Ectodermal cell (in vitro differentiated cells): Measurements from ENCODE around the gene FRS3.

Source experiments
- H3K27ac ChIP-seq: 2 replicates; pipeline ENCODE4 v1.7.0; 2013; ENCODE audit warnings: mild to moderate bottlenecking, low read depth, low read length; ENCODE audit not compliant: insufficient read depth, poor library complexity, severe bottlenecking
- H3K27me3 ChIP-seq: 2 replicates; pipeline ENCODE4 v1.7.0; 2013; ENCODE audit warnings: mild to moderate bottlenecking, low read length; ENCODE audit not compliant: insufficient read depth, control insufficient read depth, poor library complexity, severe bottlenecking
- H3K36me3 ChIP-seq: one replicate; pipeline ENCODE4 v1.7.0; 2013; ENCODE audit warnings: low read length; ENCODE audit not compliant: control insufficient read depth, insufficient read depth
- H3K4me1 ChIP-seq: one replicate; pipeline ENCODE4 v1.7.0; 2013; ENCODE audit warnings: low read length; ENCODE audit not compliant: control insufficient read depth, insufficient read depth
- H3K4me3 ChIP-seq: 2 replicates; pipeline ENCODE4 v1.7.0; 2013; ENCODE audit warnings: low read depth, low read length, control low read depth; ENCODE audit not compliant: insufficient read depth
- H3K9me3 ChIP-seq: 2 replicates; pipeline ENCODE4 v1.7.0; 2013; ENCODE audit warnings: mild to moderate bottlenecking, low read length, moderate library complexity; ENCODE audit not compliant: control insufficient read depth
- WGBS, 2 experiments: methylation state at CpG; one replicate each; pipeline ENCODE4 v1.1.7; 2013; ENCODE audit warnings: missing lambda C conversion rate in 2 of 2; 5-methylcytosine and 5-hydroxymethylcytosine counted together

The FRS3 gene

DNA sequence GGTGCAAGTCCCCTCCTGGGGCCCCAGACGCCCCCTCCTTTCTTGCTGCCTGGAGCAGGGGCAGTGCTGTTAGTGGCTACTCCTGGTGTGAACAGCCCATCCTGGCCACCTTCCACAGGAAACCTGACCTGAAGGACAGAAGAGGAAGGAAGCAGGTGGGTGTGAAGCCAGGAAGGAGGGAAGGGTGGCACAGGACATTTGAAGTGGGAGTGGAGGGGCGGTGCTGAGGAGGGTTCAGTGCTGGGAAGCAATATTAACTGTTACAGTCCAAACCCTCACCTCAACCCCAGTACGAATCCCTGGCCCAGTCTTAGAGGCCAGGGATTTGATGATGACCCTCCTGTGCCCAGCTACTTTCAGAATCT lies 1.6 kb upstream of the FRS3 start:
- Histone ChIP-seq H3K27me3 (peaks cover 27% of the 10 kb centered on the region), H3K4me3 (peak overlapping the region; percentile 70), H3K36me3 (no peaks in the 10 kb centered on the region), H3K27ac (no peak overlapping the region), H3K9me3 (no peaks in the 10 kb centered on the region), H3K4me1 (peaks cover 11% of the 10 kb centered on the region)
- WGBS, 2 experiments: 66 to 69% methylated on average over 3 of the region's 3 CpGs

DNA sequence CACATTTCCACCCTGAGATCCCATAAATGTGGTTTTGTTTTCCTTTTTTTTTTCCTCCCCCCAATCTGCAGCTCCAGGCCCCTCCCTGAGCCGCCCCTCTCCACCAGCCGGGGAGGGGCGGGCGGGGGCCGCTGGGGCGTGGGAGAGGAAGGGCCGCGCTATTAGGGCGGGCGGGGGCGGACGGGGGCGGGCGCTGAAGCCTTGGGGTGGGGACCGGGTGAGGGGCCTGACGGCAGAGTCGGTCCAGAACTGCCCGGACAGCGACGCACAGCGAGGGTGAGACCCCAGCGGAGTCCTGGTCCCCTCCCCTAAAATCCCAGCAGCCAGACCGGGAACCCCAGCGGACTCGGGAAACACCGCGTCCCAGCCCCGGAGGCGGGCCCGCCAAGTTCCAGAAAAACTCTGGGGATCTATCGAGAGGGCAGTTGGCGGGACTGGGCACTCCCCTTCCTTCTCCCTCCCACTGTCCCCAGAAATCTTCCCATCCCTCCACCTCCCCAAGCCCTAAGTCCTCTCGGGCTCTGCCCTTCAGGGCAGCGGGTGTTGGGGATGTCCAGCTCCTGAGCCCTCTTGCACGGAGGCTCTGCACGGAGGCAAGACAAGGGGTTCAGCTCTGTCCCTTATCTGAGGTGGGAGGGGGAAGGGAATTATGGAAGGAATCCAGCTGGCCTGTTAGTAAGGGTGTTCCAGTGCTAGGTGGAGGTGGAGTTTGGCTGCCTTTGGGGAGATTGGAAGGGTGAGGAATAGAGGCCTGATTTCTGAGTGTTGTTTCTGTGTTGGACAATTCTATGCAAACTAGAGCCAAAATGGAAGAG lies 1.1 kb upstream of the FRS3 start, which contains the start of gene PRICKLE4:
PRICKLE4 (plus strand) TSS at position 232 of the 815 bp plus-strand sequence. CDS start 2,692 bp downstream, outside the sequence.
- Histone ChIP-seq H3K27ac (no peak within 1 kb of the TSS), H3K4me1 (peaks cover 11% of the 10 kb centered on the region), H3K27me3 (peaks cover 22% of the 10 kb centered on the region), H3K4me3 (peak within 1 kb of the TSS; percentile 70), H3K36me3 (no peaks in the 10 kb centered on the region), H3K9me3 (no peaks in the 10 kb centered on the region)
- 1% methylated on average over 34 to 36 of the region's 36 CpGs for WGBS, 2 experiments

DNA sequence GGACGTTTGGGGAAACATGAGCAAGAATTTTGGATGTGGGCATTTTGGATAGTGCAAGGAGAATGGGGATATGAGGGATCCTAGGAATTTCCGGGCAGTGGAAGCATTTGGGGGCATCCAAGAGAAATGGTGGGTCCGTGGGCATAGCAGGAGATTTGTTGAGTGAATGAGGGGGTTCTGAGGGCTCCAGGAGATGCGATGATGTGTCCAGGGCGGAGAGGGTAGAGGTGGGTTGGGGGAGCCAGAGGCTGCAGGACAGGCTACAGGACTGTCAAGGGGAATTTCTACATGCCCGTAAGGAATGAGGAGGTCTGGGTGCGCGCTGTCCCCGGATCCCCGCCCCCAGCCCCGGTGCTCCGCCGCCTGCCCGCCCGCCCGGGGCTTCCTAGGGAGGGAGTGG lies 364 bp downstream of the FRS3 start:
- no peak overlapping the region for H3K27ac ChIP-seq
- no peaks in the 10 kb centered on the region for H3K9me3 ChIP-seq
- peaks cover 14% of the 10 kb centered on the region for H3K27me3 ChIP-seq
- 2% methylated on average over 16 of the region's 16 CpGs for WGBS, 2 experiments
- H3K4me3 ChIP-seq: peak overlapping the region; percentile 70
- H3K36me3 ChIP-seq: peaks cover 11% of the 10 kb centered on the region
- peaks cover 11% of the 10 kb centered on the region for H3K4me1 ChIP-seq

DNA sequence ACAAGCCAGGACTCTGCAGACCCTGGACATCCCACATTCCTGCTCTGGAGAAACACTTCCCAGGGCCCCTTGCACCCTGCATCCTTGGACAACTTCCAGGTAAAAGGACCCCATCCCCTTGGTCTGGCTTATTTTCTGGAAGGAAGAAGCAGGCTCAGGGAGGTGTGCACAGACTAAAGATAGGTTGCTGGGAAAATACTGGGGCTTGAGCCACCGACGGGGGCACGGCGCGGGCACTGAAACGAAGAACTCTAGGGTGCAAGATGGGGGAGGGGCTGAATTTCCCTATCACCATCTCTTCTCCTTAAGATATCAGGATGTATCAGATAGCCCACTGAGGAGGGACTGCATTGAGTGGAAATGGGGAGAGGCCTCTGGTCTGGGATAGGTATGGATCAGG lies 805 bp downstream of the FRS3 start:
- Histone ChIP-seq H3K27me3 (peaks cover 14% of the 10 kb centered on the region), H3K4me1 (peaks cover 11% of the 10 kb centered on the region), H3K36me3 (peaks cover 11% of the 10 kb centered on the region), H3K27ac (no peak overlapping the region), H3K4me3 (peak overlapping the region; percentile 70), H3K9me3 (no peaks in the 10 kb centered on the region)
- 42 to 48% methylated on average over 6 of the region's 6 CpGs for WGBS, 2 experiments

DNA sequence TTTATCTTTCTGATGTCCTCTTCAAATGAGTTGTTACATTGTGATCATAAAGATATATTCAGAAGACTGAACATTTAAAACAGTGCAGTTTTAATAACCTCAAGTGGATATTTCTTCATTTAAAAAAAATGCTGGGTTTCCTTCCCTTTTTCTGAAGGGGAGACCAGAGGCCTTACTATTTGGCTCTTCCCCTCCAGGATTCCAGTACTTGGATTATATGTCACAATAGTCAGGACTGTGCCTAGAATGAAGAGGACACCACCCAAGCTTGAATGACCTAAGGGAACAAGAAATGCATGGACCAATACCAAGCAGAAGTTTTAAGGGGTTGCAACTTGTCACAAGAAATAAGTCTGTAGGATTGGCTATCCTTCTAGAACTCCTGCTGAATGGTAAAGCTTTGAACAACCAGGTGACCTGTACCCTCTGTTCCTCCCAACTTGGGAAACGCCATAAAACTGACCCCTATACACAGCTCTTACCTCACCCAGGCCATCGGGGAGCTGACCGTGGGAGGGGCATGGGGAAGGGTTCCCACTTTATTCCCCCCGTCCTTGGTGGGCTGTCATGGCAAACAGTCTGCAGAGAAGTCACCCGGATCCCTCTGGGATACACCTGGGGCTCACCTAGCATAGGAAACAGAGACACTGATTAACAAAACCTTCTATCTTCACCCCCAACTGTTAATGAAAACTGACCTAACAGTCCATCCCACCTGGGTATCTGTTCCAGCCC lies 2.0 kb downstream of the FRS3 start:
- peaks cover 11% of the 10 kb centered on the region for H3K4me1 ChIP-seq
- peaks cover 14% of the 10 kb centered on the region for H3K27me3 ChIP-seq
- H3K36me3 ChIP-seq: peaks cover 11% of the 10 kb centered on the region
- H3K4me3 ChIP-seq: no peak overlapping the region
- H3K9me3 ChIP-seq: no peaks in the 10 kb centered on the region
- 90 to 95% methylated on average over 5 of the region's 5 CpGs for WGBS, 2 experiments
- no peak overlapping the region for H3K27ac ChIP-seq

DNA sequence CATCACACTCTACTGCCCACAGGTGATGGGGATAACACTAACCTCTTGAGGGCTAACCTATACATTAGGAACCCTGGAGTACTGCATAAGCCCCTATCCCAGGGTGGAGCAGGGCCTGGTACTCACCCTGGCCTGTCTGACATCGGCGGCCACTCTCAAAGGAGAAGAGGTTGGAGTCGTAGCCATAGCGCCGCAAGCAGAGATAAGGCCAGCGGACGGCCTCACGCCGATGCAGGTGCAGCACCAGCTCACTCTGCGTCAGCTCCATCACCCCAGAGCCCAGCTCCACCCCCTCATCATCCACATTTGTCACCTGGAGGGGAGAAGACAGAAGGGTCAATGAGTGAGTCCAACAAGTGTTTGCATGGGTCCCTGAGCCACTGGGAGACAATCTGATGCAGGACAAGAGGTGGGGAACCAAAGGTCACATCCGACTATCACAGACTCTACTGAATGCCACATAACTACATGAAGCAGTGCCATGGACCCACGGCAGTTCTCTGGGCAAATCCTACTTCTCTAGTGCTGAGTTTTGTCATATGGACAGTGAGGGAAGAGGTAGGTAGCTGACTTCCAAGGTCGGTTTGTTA lies 4.3 kb downstream of the FRS3 start:
- WGBS, 2 experiments: 94 to 97% methylated on average over 13 of the region's 13 CpGs
- Histone ChIP-seq H3K27me3 (no peaks in the 10 kb centered on the region), H3K4me3 (no peak overlapping the region), H3K27ac (no peak overlapping the region), H3K9me3 (no peaks in the 10 kb centered on the region), H3K4me1 (peaks cover 5% of the 10 kb centered on the region), H3K36me3 (peaks cover 19% of the 10 kb centered on the region)

DNA sequence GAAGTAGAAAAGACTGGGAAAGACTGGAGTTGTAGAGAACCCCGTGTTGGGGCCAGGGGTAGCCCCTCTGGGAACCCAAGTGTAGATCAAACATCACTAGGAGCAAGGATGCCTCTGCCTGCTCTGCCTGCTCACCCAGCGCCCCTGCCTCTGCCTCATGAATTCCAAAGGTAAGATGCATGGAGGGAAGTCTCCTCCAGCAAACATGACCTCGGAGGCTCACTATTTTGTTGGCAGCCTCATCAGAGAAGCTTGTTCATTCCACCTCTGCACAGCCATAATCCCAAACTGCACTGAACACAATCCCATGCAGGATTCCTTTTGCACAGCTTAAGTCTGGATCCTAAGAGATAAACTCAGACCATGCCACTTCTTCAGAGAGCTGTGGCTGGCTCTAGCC lies 4.9 kb downstream of the FRS3 start:
- 92 to 95% methylated on average over 3 of the region's 3 CpGs for WGBS, 2 experiments
- Histone ChIP-seq H3K27ac (no peak overlapping the region), H3K4me3 (no peak overlapping the region), H3K27me3 (no peaks in the 10 kb centered on the region), H3K4me1 (peaks cover 5% of the 10 kb centered on the region), H3K9me3 (no peaks in the 10 kb centered on the region), H3K36me3 (peaks cover 19% of the 10 kb centered on the region)

DNA sequence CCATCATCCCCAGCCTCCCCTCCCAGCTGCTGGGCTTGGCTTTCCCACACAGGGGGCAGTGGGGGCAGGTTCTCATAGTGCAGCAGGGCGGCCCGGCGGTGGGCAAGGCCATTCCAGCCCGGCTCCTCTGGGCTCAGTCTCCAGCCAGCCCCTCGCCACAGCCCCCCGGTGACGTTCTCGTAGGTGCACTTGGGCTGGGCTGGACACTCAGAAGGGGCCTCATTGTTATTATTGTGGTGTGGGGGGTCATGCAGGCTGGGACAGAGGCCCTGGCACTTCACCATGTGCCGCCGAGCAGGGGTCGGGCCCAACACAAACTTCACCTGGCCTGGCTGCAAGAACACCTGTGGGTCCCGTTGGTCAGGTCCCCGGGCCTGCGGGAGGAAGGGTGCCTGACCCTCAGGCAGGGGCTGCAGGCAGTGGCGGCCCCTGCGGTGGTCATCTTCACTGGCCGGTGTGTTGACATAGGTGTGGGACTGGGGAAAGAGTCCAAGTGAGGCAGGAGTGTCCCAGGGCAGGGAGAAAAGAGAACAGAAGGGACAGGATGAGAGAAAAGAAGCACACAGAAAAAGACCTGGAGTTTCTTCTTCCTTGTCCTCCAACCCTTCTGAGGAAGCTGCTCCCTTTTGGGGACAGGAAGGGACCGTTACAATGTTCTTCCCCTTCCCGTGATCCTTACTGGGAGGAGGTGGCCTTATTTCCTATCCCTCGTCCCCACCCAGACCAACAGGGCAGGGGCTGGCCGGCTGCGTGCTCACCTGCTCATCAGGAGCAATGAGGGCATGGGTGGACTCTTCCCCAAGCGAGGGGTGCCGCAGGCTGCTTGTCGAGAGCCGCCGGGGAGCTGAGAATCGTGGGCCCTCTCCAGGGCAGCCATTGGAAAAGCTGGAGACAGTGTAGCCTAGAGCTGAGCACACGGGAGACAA lies 8.4 kb downstream of the FRS3 start:
- 91 to 95% methylated on average over 29 of the region's 29 CpGs for WGBS, 2 experiments
- Histone ChIP-seq H3K27me3 (no peaks in the 10 kb centered on the region), H3K9me3 (no peaks in the 10 kb centered on the region), H3K4me3 (no peak overlapping the region), H3K27ac (no peak overlapping the region), H3K4me1 (no peaks in the 10 kb centered on the region), H3K36me3 (peaks cover 19% of the 10 kb centered on the region)

DNA sequence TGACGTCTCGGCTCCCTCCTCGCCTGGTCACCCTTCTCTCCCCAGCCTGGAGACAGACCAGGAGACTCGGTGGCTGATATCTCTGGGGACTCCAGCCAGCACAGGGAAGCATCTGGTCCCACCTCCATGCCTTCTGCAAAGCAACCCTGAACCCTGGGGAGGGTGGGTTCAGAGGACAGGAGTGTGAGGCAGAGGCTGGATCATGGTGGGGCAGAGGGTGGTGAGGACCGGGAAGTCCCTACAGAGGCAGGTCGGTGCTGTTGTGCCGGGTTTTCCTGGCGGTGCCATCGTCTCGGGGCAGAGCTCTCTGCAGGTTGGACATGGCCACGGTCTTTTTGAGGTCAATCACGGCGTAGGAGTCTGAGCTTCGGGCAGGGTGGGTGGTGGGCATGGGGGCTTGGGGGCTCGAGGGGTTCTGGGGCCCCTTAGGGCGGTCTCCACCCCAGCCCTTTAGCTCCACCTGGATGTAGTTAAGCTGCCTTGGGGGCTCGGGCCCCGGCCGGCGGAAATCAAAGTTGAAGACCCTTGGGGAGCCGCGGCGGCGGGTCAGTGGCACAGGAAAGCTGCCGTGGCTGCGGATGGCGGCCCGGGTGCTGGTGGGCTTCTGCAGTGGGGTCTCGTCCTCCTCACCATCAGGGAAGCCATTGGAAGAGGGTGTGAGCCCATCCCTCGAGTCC lies 9.2 kb downstream of the FRS3 start:
- Histone ChIP-seq H3K4me3 (no peak overlapping the region), H3K36me3 (peaks cover 19% of the 10 kb centered on the region), H3K9me3 (no peaks in the 10 kb centered on the region), H3K27me3 (no peaks in the 10 kb centered on the region), H3K27ac (no peak overlapping the region), H3K4me1 (no peaks in the 10 kb centered on the region)
- WGBS, 2 experiments: 94 to 96% methylated on average over 30 of the region's 30 CpGs
